T1000 (cell line): ENCODE measurements around the gene SLC37A1.

Experiments
- DNase-seq: peaks from one replicate; lab custom pipeline; 2025; ENCODE audit warnings: mixed read lengths; lab: John Stamatoyannopoulos, UW

Gene SLC37A1

GRCh38 chr21:42545317-42545716 lies 31.7 kb downstream of the SLC37A1 start:
- no peak for DNase-seq

DNA sequence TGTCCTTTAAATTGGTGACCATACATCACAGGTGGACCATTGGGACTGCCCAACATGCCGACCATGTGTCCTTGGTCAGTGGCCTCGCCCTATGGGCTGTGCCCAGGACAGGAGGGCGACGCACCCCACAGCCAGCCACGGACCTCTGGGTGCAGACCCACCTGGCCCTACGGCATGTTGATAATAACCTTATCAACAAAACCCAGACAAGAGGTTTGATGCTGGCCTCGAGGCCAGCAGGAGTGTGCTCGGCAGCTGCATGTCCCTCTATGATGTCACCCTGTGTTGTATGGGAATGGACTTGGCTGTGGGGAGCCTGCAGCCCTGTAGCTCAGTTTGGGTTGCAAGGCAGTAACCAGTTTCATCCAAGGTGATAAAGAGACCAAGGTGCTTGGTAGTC lies 32.1 kb downstream of the SLC37A1 start:
- no peak for DNase-seq

GRCh38 chr21:42546433-42546832 lies 32.8 kb downstream of the SLC37A1 start:
- DNase-seq, result no peak

DNA sequence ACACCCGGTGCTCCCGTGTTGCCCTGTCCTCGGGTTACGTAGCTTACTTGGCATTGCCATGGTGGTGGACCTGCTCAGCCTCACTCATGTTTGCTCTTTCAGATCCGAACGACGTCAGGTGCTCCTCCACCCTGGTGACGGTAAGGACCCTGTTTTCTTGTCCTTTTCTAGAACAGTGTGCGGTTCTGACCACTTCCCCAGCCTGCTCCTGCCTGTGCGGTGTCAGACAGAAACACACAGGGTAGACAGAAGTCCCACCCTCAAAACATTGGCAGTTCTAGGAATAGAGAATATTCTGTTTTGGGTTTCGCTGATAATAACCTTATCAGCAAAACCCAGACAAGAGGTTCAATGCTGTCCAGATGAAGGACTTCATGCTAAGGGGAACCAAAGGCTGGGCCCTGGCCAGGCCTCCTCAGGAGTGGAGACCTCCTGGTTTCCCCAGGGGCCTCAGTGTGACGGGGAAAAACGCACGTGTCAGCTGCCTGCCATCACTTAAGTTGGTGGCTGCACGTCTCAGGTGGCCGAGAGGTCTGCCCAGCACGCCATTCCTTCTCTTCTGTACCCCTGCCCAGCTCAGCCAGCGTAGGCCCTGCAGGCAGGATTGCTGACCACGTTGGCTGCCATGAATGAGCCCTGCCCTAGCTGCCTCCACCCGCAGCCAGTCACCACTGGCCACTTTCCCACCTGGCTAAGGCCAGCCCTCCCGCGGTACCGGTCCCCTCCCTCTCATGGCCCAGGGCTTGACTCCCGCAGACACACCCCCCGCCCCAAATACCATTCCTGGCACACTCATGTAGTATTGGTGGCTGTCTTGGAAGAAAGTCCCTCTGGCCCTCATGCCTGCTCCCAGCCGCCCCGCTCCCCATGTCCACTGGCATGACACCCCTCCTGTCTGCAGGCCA lies 33.6 kb downstream of the SLC37A1 start:
- DNase-seq, result no peak

DNA sequence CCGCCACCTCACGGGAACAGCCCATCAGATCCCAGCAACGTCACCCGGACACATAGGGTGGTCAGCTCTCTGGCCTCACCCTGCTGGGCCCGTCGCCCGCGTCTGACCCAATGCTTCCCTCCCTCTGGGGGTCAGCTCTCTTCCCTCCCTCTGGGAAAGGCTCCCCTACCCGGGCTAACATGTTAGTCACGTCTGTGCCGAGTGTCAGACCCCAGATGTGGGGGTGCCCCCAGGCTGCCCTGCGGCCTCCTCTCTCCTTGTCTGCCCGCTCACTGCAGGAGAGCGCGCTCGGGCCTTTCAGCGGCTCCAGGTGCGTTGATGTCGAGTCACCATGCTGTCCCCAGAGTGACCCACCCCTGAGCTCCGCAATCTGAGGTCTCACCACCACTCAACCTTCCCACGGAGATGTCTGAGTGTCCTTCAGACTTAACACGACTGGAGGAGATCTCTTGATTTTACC lies 34.3 kb downstream of the SLC37A1 start:
- DNase-seq, result no peak

GRCh38 chr21:42548687-42549406 lies 35.2 kb downstream of the SLC37A1 start:
- no peak for DNase-seq

DNA sequence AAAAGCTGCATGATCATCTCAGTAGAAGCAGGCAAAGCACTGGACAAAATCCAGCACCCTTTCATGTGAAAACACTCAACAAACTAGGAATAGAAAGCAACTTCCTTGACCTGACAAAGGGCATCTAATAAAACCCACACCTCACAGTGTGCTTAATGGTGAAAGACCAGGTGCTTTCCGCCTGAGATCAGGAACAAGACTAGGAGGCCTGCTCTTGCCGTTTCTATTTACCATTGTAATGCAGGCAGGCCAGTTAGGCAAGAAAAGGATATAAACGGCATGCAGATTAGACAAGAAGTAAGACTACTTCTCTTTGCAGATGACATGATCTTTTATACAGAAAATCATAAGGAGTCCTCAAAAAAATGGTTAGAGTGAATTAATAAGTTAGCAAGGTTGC lies 37.2 kb downstream of the SLC37A1 start:
- DNase-seq, result no peak

DNA sequence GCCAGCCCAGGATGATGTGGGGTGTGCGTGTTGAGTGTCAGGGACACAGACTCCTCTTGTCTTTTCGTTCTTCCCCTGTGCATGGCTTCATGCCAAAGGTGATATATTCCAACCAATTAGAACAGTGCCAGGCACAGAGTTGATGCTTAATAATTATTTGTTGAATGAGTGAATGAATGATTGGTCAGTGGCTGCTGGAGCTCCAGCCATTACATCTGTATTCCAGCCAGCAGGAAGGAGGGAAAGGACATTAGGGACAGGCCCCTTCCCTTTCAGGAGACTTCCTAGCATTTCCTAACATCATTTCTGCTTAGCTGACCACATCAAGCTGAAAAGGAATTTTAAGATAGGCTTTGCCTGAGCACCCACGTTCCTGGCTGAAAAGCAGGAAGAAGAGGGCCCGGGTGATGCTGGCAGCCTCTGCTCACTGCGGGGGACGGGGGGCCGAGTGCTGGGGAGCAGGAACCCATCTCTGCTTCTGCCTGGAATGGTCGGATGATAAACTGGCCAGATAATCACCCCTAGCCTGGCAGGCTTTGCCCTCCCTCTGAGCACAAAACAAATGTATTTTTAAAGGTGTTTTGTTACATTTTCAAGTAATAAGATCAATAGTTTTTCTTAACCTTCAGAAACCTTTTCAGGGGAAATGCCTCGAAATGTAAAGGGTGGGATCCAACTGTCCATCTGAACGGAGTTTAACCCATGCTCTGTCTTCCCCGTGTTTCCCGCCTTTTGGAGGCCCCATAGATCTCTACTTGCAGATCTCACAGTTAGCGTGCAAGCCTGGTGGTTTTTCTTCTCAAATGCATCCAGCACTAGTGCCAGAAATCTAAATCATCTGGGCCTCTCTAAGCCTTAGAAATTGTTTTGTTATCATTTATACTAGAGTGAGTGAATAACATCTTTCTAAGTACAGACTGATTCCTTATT lies 39.0 kb downstream of the SLC37A1 start:
- no peak for DNase-seq

DNA sequence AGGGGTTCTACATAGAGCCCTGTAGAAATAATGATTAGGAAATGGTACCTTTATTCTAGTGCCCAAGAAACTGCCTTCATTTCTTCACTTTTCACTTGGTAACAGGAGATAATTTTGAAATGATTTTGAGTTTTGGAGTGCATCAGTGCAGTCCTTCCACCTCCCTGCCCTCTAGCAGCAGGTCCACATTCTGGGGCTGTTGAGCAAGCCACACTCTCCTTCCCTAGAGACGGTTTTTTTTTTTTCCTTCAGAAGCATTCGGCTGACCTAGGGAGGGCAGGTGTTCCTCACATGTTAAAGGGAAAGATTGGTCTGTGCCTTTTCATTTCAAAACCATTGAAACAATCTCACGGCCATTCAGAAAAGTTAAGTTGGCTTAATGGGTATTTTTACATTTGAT lies 39.8 kb downstream of the SLC37A1 start:
- DNase-seq, result no peak

DNA sequence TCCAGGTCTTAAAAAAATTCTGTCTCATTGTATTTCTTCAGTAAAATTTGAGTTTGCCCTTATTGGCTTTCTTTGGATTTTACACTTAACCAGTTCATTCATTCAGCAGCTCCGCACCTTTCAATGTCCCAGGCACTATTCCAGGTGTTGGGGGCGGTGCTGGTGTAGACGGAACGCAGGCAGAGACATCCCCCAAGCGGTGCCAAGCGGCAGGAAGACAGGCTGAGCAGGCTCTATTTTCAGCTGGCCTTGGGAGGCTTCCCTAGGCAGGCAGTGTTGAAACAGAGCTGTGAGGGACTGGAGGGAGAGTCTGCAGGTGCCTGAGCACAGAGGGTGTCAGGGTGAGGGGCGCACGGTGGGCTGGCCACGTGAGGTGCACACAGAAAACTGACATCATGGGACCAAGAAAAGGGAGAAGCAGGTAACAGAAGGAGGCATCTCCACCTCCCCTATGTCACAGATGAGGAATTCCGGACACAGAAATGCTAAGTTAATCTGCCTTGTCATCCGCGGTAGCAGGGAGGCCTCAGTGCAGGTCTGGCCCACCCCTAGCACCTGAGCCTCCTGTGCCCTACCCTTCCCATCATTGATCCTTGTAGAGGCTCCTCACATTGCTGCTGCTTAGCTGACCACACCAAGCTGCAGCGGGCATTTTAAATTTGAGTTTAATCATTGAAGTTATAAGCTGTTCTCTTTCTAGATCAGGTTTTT lies 40.8 kb downstream of the SLC37A1 start:
- DNase-seq, result no peak

GRCh38 chr21:42555756-42556438 lies 42.2 kb downstream of the SLC37A1 start:
- DNase-seq, result no peak

GRCh38 chr21:42556476-42556875 lies 42.8 kb downstream of the SLC37A1 start:
- DNase-seq, result no peak

DNA sequence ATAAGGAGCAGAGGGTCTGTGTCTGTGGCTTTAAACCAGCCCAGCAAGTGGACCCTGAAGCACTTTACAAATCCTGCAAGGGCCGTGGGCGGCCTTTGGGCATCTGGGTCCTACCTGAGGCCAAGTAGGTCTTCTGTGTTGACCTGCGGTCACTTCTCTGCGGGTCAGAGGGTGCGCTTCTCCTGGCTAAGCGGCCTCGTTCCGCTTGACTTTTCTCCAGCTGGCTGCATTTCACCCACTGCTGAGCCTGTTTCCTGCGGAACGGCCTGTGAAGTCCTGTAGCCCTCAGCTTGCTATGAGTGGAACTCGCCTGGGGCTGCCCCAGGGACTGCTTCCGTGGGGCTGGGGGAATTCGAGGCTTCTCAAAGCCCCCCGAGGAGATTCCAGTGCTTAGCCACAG lies 43.3 kb downstream of the SLC37A1 start:
- no peak for DNase-seq

GRCh38 chr21:42557420-42557819 lies 43.8 kb downstream of the SLC37A1 start:
- DNase-seq, result no peak

DNA sequence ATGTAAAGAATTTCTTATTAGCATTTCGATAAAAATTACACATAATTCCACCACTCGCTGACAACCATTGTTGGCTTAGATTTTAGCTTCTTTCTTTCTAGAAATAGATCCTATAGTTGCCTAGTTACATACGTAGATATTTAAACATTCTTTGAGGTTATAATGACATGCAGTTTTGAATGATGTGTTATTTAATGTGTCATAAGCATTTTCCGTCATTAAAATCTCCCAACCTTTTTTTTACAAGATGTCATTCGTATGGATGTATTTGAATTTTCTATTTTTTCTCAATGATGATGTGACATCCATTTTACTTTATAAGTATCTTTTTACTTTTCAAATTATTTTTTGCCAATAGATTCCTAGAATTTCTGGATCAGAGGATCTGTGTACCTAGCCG lies 44.7 kb downstream of the SLC37A1 start:
- DNase-seq, result no peak

- DNase-seq, result no peak
Measured at GRCh38 chr21:42558846-42559245, 45.2 kb downstream of the SLC37A1 start.

- DNase-seq, result no peak
Measured at GRCh38 chr21:42559326-42559725, 45.7 kb downstream of the SLC37A1 start.

GRCh38 chr21:42560517-42561179 lies 47.0 kb downstream of the SLC37A1 start:
- no peak for DNase-seq

- no peak for DNase-seq
Measured at GRCh38 chr21:42561762-42562650, 48.4 kb downstream of the SLC37A1 start.
